Adrenal gland (tissue), 12 donors: ENCODE data around the gene FGF19. TPM values are rescaled to one million over a fixed set of nuclear protein-coding genes. Genes with fewer than 3 reads are reported as not detected.

Source experiments
- polyA plus RNA-seq, 3 donors: library from polyadenylated mRNA; stranded (reverse); fragments of 200-250 nt in 2 of 3; fragments of 350-450 nt in 1 of 3; fragmentation: Illumina TruSeq in 1 of 3; extraction: RNeasy Lipid Tissue Mini Kit (QIAGEN cat#74804) in 1 of 3; gene quantifications; one replicate each; pipeline ENCODE4 v1.2.3, GENCODE V29; 2013 to 2014
- total RNA-seq, 9 donors: library from RNA; depleted of rRNA in 4 of 9; stranded (reverse); fragments of >200 nt in 4 of 9; fragments of 120-200 nt in 1 of 9; fragmentation: NEBNext Ultra II Directional in 1 of 9; extraction: Animal tissue kit (Norgen Biotek cat#: 25700) in 1 of 9; gene quantifications; one replicate each; pipeline versions ENCODE4 v1.1.0 to v1.2.4, GENCODE V29; 2013 to 2023
- donor health status: healthy with polysubstance abuse.
- donor health status: Bipolar disorder and iron deficiency.
- donor health status: DM: yes; HTN: yes; CAD: no.
- donor health status: DM: no; HTN: no; CAD: no.
- donor health status: DM: no; HTN: no; CAD: no.
- donor health status: DM: yes; HTN: yes; CAD: no.

Gene FGF19
- total and polyA plus RNA-seq, 12 donors: not detected

Other genes with a start within 250 kb of the FGF19 start
- not detected for gene LINC01488, start 222.4 kb downstream of the FGF19 start, total RNA-seq
- not detected for gene LINC01488, start 222.4 kb downstream of the FGF19 start, polyA plus RNA-seq
- gene CCND1, start 62.9 kb downstream of the FGF19 start, total RNA-seq: 100 to 1,000 TPM in 4 of 9 donors, 10 to 100 TPM in 5; 53.5 to 149 (median 91.0) TPM
- gene CCND1, start 62.9 kb downstream of the FGF19 start, polyA plus RNA-seq: 10 to 100 TPM; 12.1 to 42.9 (median 29.5) TPM
- gene LTO1, start 28.7 kb downstream of the FGF19 start, total RNA-seq: 10 to 100 TPM; 10.9 to 41.3 (median 21.3) TPM
- 10 to 100 TPM; 23.0 to 52.5 (median 38.4) TPM for gene LTO1, start 28.7 kb downstream of the FGF19 start, polyA plus RNA-seq
- gene FGF4, start 71.3 kb upstream of the FGF19 start, total RNA-seq: not detected
- not detected for gene FGF4, start 71.3 kb upstream of the FGF19 start, polyA plus RNA-seq
- not detected for gene FGF3, start 115.4 kb upstream of the FGF19 start, total RNA-seq
- gene FGF3, start 115.4 kb upstream of the FGF19 start, polyA plus RNA-seq: not detected